ENCODE data around the gene ELF1.
A peak's percentile ranks its signal among the peaks of the same experiment; 100 is the strongest.

Gene ELF1

DNA sequence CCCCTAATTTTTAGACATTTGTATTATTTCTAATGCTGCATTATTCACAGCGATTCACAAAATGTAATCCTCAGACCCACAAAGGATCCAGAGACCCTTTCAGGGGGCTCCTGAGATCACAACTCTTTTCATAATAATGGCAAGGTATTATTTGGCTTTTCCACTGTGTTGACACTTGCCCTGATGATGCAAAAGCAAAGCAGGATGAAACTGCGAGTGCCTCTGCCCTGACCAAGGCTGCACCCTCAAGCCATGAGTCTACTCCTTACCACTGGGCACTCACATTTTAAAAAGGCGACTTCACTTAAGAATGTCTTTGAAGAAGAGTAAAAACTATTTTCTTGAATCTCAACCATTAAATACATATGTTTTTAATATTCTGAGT lies 11.4 kb downstream of the ELF1 start:
- Histone ChIP-seq H3K4me3 (replicated peaks; ENCODE audit: insufficient read depth, low read length) (no peak overlapping the region), H3K27me3 (ENCODE audit: insufficient read depth, poor library complexity, severe bottlenecking) (no peaks in the 10 kb centered on the region), H3K27ac (replicated peaks) (peak overlapping the region; percentile 92)
- DNase-seq (ENCODE audit: low read depth in 1 of 2, low spot score in 1 of 2) = peak in 1 of 2 experiments; percentile 58
- TF ChIP-seq, protein P1, sequence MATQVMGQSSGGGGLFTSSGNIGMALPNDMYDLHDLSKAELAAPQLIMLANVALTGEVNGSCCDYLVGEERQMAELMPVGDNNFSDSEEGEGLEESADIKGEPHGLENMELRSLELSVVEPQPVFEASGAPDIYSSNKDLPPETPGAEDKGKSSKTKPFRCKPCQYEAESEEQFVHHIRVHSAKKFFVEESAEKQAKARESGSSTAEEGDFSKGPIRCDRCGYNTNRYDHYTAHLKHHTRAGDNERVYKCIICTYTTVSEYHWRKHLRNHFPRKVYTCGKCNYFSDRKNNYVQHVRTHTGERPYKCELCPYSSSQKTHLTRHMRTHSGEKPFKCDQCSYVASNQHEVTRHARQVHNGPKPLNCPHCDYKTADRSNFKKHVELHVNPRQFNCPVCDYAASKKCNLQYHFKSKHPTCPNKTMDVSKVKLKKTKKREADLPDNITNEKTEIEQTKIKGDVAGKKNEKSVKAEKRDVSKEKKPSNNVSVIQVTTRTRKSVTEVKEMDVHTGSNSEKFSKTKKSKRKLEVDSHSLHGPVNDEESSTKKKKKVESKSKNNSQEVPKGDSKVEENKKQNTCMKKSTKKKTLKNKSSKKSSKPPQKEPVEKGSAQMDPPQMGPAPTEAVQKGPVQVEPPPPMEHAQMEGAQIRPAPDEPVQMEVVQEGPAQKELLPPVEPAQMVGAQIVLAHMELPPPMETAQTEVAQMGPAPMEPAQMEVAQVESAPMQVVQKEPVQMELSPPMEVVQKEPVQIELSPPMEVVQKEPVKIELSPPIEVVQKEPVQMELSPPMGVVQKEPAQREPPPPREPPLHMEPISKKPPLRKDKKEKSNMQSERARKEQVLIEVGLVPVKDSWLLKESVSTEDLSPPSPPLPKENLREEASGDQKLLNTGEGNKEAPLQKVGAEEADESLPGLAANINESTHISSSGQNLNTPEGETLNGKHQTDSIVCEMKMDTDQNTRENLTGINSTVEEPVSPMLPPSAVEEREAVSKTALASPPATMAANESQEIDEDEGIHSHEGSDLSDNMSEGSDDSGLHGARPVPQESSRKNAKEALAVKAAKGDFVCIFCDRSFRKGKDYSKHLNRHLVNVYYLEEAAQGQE (IDR thresholded peaks at IDR 0.05; ENCODE audit: insufficient replicate concordance, low read depth) = no peak
- TF ChIP-seq, protein P2, sequence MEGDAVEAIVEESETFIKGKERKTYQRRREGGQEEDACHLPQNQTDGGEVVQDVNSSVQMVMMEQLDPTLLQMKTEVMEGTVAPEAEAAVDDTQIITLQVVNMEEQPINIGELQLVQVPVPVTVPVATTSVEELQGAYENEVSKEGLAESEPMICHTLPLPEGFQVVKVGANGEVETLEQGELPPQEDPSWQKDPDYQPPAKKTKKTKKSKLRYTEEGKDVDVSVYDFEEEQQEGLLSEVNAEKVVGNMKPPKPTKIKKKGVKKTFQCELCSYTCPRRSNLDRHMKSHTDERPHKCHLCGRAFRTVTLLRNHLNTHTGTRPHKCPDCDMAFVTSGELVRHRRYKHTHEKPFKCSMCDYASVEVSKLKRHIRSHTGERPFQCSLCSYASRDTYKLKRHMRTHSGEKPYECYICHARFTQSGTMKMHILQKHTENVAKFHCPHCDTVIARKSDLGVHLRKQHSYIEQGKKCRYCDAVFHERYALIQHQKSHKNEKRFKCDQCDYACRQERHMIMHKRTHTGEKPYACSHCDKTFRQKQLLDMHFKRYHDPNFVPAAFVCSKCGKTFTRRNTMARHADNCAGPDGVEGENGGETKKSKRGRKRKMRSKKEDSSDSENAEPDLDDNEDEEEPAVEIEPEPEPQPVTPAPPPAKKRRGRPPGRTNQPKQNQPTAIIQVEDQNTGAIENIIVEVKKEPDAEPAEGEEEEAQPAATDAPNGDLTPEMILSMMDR (IDR thresholded peaks at IDR 0.05; ENCODE audit: insufficient read depth, low read length) = no peak
- TF ChIP-seq POLR2AphosphoS5 (IDR thresholded peaks at IDR 0.05; ENCODE audit: low read depth) (no peak), SPI1 (IDR thresholded peaks at IDR 0.05; ENCODE audit: borderline replicate concordance, low read depth) (no peak), GABPA (IDR thresholded peaks at IDR 0.05; ENCODE audit: low read depth) (no peak)

DNA sequence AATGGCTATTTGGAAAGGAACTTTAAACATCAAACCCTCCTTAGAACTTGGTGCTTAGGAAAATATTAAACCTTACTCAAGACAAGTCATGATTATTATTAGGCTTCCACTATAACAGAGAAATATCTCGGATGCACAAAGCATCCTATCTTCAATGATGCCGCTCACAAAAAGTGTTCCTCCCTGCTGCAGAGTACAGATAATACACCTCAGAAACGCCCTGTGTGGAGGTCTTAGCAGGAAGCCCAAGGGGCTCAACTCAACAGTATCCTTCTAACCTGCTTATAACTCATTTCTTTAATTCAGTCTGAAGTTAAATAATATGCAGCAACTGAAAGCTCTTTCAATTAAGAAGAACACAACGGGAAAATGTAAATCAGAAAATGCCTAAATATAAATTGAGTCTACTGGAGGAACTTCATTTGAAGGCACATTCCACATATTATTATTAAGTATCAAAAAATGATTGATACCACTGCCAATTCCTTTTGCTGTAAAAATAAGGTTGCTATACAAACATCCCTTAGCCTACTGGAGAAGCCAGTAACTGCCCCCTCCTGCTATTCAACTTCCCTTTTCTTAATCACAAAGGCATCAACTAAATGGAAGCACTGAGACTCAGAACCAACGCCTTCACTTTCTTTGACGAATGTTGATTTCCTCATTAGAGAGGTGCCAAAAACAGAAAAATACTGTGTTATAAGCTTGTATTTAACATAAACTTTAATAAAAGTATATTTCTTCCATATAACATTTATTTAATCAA lies 12.0 kb downstream of the ELF1 start:
- Histone ChIP-seq H3K27me3 (ENCODE audit: insufficient read depth, poor library complexity, severe bottlenecking) (no peaks in the 10 kb centered on the region), H3K27ac (replicated peaks) (peak overlapping the region; percentile 92), H3K4me3 (replicated peaks; ENCODE audit: insufficient read depth, low read length) (no peak overlapping the region; the same call in 1 of the 2 replicates)
- TF ChIP-seq SPI1 (IDR thresholded peaks at IDR 0.05; ENCODE audit: borderline replicate concordance, low read depth) (peak; percentile 60), GABPA (IDR thresholded peaks at IDR 0.05; ENCODE audit: low read depth) (no peak)
- peak in 1 of 2 experiments; percentile 76 for DNase-seq (ENCODE audit: low read depth in 1 of 2, low spot score in 1 of 2)

DNA sequence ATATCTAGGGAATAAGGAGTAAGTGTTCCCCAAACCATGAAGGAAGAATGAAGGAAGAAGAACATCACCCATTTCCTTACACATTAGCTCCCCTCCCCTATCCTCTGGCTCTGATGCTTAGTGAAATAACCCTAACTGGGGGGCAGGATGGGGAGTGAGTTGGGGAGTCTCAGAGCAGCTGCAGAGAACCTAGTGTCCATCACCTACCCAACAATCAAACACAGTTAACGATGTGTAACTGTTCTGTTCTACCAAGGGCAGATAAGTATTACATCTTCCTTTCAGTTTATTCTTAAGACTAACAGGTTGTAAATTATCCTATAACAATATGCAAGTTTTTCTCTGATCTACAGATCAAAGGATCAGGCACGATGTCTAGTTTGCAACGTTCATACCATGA lies 12.8 kb downstream of the ELF1 start:
- no peak for DNase-seq (ENCODE audit: low read depth in 1 of 2, low spot score in 1 of 2)
- TF ChIP-seq GABPA (IDR thresholded peaks at IDR 0.05; ENCODE audit: low read depth) (no peak), SPI1 (IDR thresholded peaks at IDR 0.05; ENCODE audit: borderline replicate concordance, low read depth) (no peak), POLR2AphosphoS5 (IDR thresholded peaks at IDR 0.05; ENCODE audit: low read depth) (no peak)
- TF ChIP-seq, protein P1 (IDR thresholded peaks at IDR 0.05; ENCODE audit: insufficient replicate concordance, low read depth) = no peak
- TF ChIP-seq, protein P2 (IDR thresholded peaks at IDR 0.05; ENCODE audit: insufficient read depth, low read length) = no peak
- Histone ChIP-seq H3K27me3 (ENCODE audit: insufficient read depth, poor library complexity, severe bottlenecking) (no peaks in the 10 kb centered on the region), H3K27ac (replicated peaks) (peak overlapping the region; percentile 92), H3K4me3 (replicated peaks; ENCODE audit: insufficient read depth, low read length) (no peak overlapping the region)

DNA sequence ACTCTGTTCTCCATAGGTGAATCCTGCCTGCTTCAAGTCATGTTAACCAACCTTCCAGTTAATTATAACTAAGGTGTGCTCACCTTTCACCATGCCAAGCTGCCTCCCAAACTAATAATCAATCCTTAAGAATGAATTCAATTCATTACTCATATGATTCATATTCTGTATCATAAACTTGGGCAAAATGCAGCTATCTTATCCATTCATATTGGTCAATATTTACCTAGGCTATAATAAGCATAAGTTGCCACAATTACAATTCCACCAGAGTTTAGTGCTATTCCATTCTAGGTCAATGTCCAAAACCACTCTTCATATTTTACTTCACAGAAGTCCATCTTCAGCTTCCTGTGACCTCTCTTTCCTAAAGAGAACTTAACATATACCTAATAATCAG lies 13.4 kb downstream of the ELF1 start:
- DNase-seq (ENCODE audit: low read depth in 1 of 2, low spot score in 1 of 2) = no peak
- H3K4me3 ChIP-seq (replicated peaks; ENCODE audit: insufficient read depth, low read length) = no peak overlapping the region
- H3K27ac ChIP-seq (replicated peaks) = peak overlapping the region; percentile 92
- TF ChIP-seq, protein P2 (IDR thresholded peaks at IDR 0.05; ENCODE audit: insufficient read depth, low read length) = no peak
- 0 out of 2 replicates have a peak, but pooled peaks have one; percentile 2 for TF ChIP-seq SPI1 (IDR thresholded peaks at IDR 0.05; ENCODE audit: borderline replicate concordance, low read depth)
- no peaks in the 10 kb centered on the region for H3K27me3 ChIP-seq (ENCODE audit: insufficient read depth, poor library complexity, severe bottlenecking)

Data from HL-60 (cell line).